PFSK-1 (cell line): Measurements from ENCODE around the gene PROZ.

Experiments used
- FOXP2 ChIP-seq: optimal IDR thresholded peaks from 2 replicates; pipeline ENCODE3; 2011; ENCODE audit warnings: borderline replicate concordance, control low read depth, inconsistent platforms; ENCODE audit not compliant: insufficient read depth; ENCODE audit errors: extremely low read length, extremely low read depth
- POLR2AphosphoS5 ChIP-seq: IDR thresholded peaks from 2 replicates; pipeline ENCODE4 v1.6.1; 2012; ENCODE audit warnings: low read depth, mild to moderate bottlenecking, control low read depth, low read length, moderate library complexity
- REST ChIP-seq, 2 experiments: IDR thresholded peaks; 2 replicates each; pipeline versions ENCODE4 v1.6.1 to v1.8.0; 2011 to 2012; ENCODE audit warnings: low read depth in 2 of 2, low read length in 2 of 2, control low read depth in 1 of 2, inconsistent platforms in 1 of 2, mild to moderate bottlenecking in 1 of 2, moderate library complexity in 1 of 2; ENCODE audit not compliant: insufficient read depth in 1 of 2
- SIN3A ChIP-seq: IDR thresholded peaks from 2 replicates; pipeline ENCODE4 v1.6.1; 2012; ENCODE audit warnings: mild to moderate bottlenecking, low read length, moderate library complexity, borderline replicate concordance; ENCODE audit not compliant: insufficient read depth
- TAF1 ChIP-seq: IDR thresholded peaks from 2 replicates; pipeline ENCODE4 v1.6.1; 2012; ENCODE audit warnings: low read length, control low read depth, borderline replicate concordance; ENCODE audit not compliant: insufficient read depth

GRCh38 chr13:113147206-113147605, 11.2 kb upstream of the PROZ start:
- TF ChIP-seq POLR2AphosphoS5 (no peak), SIN3A (no peak), TAF1 (no peak), REST (IDR thresholded peaks at IDR 0.05; ENCODE audit: insufficient read depth in 1 of 2, low read depth in 2 of 2, low read length in 2 of 2) (no peak), FOXP2 (no peak)
